Endothelial cell (in vitro differentiated cells): Measurements from ENCODE around the gene PDE11A. TPM values are rescaled to one million over a fixed set of nuclear protein-coding genes. Genes with fewer than 3 reads are reported as not detected.

Experiments used
- DNase-seq: peaks from one replicate; pipeline ENCODE4 v3.0.0; 2021; ENCODE audit warnings: low spot score
- H3K27ac Mint-ChIP-seq: one replicate; pipeline ENCODE4 v1.8.0; 2021; ENCODE audit warnings: mixed read lengths, inconsistent platforms; ENCODE audit not compliant: unreplicated experiment
- H3K27me3 Mint-ChIP-seq: one replicate; pipeline ENCODE4 v1.8.0; 2021; ENCODE audit warnings: mild to moderate bottlenecking, moderate library complexity, mixed read lengths, inconsistent platforms; ENCODE audit not compliant: unreplicated experiment
- H3K36me3 Mint-ChIP-seq: one replicate; pipeline ENCODE4 v1.8.0; 2021; ENCODE audit warnings: mild to moderate bottlenecking, low read depth, mixed read lengths, inconsistent platforms; ENCODE audit not compliant: unreplicated experiment
- H3K4me1 Mint-ChIP-seq: one replicate; pipeline ENCODE4 v1.8.0; 2021; ENCODE audit warnings: mild to moderate bottlenecking, mixed read lengths, inconsistent platforms; ENCODE audit not compliant: unreplicated experiment
- H3K4me3 Mint-ChIP-seq: one replicate; pipeline ENCODE4 v1.8.0; 2021; ENCODE audit warnings: mild to moderate bottlenecking, mixed read lengths, inconsistent platforms; ENCODE audit not compliant: unreplicated experiment
- H3K9me3 Mint-ChIP-seq: one replicate; pipeline ENCODE4 v1.8.0; 2021; ENCODE audit warnings: mixed read lengths, inconsistent platforms; ENCODE audit not compliant: unreplicated experiment
- CTCF ChIP-seq: fragments of 200-600 bp; sonication (generic); IDR thresholded peaks from one replicate; pipeline ENCODE4 v1.5.0; 2021; ENCODE audit warnings: antibody characterized with exemption; ENCODE audit not compliant: unreplicated experiment
- total RNA-seq: library from RNA; stranded (reverse); fragmentation: NEBNext Ultra II Directional; extraction: Animal tissue kit (Norgen Biotek cat#: 25700); gene quantifications from one replicate; pipeline ENCODE4 v1.2.1, GENCODE V29; 2021; ENCODE audit not compliant: unreplicated experiment

PDE11A gene
- total RNA-seq, 1 donor from 2014 or later = 1.7 TPM

- Mint-ChIP-seq H3K4me3 (no peak overlapping the region), H3K9me3 (no peaks in the 10 kb centered on the region), H3K27ac (no peak overlapping the region), H3K27me3 (peaks cover 3% of the 10 kb centered on the region), H3K4me1 (peaks cover 31% of the 10 kb centered on the region), H3K36me3 (no peaks in the 10 kb centered on the region)
- no peak for TF ChIP-seq CTCF
- no peak for DNase-seq
Observed at GRCh38 chr2:177712462-177712861, 360.1 kb downstream of the PDE11A start.

- Mint-ChIP-seq H3K27me3 (peaks cover 3% of the 10 kb centered on the region), H3K27ac (no peak overlapping the region), H3K36me3 (no peaks in the 10 kb centered on the region), H3K4me3 (no peak overlapping the region), H3K9me3 (no peaks in the 10 kb centered on the region), H3K4me1 (peaks cover 25% of the 10 kb centered on the region)
- no peak for TF ChIP-seq CTCF
- no peak for DNase-seq
Observed at GRCh38 chr2:177711483-177712265, 360.9 kb downstream of the PDE11A start.

GRCh38 chr2:177710889-177711288 lies 361.7 kb downstream of the PDE11A start:
- Mint-ChIP-seq H3K27ac (no peak overlapping the region), H3K4me1 (peaks cover 20% of the 10 kb centered on the region), H3K4me3 (no peak overlapping the region), H3K36me3 (no peaks in the 10 kb centered on the region), H3K9me3 (no peaks in the 10 kb centered on the region), H3K27me3 (peaks cover 3% of the 10 kb centered on the region)
- TF ChIP-seq CTCF = no peak
- no peak for DNase-seq

- H3K4me1 Mint-ChIP-seq = peaks cover 11% of the 10 kb centered on the region
- no peak overlapping the region for H3K4me3 Mint-ChIP-seq
- H3K27ac Mint-ChIP-seq = no peak overlapping the region
- peaks cover 3% of the 10 kb centered on the region for H3K27me3 Mint-ChIP-seq
- no peaks in the 10 kb centered on the region for H3K36me3 Mint-ChIP-seq
- no peak for TF ChIP-seq CTCF
- no peak for DNase-seq
- H3K9me3 Mint-ChIP-seq = no peaks in the 10 kb centered on the region
Observed at GRCh38 chr2:177709986-177710401, 362.6 kb downstream of the PDE11A start.

- Mint-ChIP-seq H3K36me3 (no peaks in the 10 kb centered on the region), H3K9me3 (no peaks in the 10 kb centered on the region)
Observed at GRCh38 chr2:177708660-177709444, 363.7 kb downstream of the PDE11A start.

More at GRCh38 chr2:177708660-177709444, 363.7 kb downstream of the PDE11A start:
- no peak overlapping the region for H3K4me3 Mint-ChIP-seq
- peaks cover 3% of the 10 kb centered on the region for H3K4me1 Mint-ChIP-seq
- H3K27me3 Mint-ChIP-seq = no peaks in the 10 kb centered on the region
- no peak for DNase-seq
- no peak overlapping the region for H3K27ac Mint-ChIP-seq
- TF ChIP-seq CTCF = no peak
